ENCODE data around the gene FOSL2.

Gene FOSL2

DNA sequence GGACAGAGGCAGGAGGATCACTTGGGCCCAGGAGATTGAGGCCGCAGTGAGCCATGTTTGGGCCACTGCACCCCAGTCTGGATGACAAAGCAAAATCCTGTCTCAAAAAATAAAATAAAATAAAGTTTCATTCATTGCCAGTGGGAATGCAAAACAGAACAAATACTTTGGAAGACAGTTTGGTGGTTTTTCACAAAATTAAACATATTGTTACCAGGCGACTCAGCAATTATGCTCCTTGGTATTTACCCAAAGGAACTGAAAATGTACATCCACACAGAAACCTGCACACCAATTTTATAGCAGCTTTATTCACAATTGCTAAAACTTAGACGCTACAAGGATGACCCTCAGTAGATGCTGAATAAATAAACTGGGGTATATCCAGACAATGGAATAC, 35.8 kb downstream of the FOSL2 start:
- Histone ChIP-seq H3K4me3 (replicated peaks; ENCODE audit: insufficient read depth, low read length) (no peak overlapping the region), H3K27ac (replicated peaks) (no peak overlapping the region), H3K27me3 (ENCODE audit: insufficient read depth, poor library complexity, severe bottlenecking) (no peaks in the 10 kb centered on the region)
- no peak for DNase-seq (ENCODE audit: low read depth in 1 of 2, low spot score in 1 of 2)
- TF ChIP-seq, protein P1, sequence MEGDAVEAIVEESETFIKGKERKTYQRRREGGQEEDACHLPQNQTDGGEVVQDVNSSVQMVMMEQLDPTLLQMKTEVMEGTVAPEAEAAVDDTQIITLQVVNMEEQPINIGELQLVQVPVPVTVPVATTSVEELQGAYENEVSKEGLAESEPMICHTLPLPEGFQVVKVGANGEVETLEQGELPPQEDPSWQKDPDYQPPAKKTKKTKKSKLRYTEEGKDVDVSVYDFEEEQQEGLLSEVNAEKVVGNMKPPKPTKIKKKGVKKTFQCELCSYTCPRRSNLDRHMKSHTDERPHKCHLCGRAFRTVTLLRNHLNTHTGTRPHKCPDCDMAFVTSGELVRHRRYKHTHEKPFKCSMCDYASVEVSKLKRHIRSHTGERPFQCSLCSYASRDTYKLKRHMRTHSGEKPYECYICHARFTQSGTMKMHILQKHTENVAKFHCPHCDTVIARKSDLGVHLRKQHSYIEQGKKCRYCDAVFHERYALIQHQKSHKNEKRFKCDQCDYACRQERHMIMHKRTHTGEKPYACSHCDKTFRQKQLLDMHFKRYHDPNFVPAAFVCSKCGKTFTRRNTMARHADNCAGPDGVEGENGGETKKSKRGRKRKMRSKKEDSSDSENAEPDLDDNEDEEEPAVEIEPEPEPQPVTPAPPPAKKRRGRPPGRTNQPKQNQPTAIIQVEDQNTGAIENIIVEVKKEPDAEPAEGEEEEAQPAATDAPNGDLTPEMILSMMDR (IDR thresholded peaks at IDR 0.05; ENCODE audit: insufficient read depth, low read length), result no peak
- TF ChIP-seq SPI1 (IDR thresholded peaks at IDR 0.05; ENCODE audit: borderline replicate concordance, low read depth) (no peak), POLR2AphosphoS5 (IDR thresholded peaks at IDR 0.05; ENCODE audit: low read depth) (no peak), GABPA (IDR thresholded peaks at IDR 0.05; ENCODE audit: low read depth) (no peak)
- TF ChIP-seq, protein P2, sequence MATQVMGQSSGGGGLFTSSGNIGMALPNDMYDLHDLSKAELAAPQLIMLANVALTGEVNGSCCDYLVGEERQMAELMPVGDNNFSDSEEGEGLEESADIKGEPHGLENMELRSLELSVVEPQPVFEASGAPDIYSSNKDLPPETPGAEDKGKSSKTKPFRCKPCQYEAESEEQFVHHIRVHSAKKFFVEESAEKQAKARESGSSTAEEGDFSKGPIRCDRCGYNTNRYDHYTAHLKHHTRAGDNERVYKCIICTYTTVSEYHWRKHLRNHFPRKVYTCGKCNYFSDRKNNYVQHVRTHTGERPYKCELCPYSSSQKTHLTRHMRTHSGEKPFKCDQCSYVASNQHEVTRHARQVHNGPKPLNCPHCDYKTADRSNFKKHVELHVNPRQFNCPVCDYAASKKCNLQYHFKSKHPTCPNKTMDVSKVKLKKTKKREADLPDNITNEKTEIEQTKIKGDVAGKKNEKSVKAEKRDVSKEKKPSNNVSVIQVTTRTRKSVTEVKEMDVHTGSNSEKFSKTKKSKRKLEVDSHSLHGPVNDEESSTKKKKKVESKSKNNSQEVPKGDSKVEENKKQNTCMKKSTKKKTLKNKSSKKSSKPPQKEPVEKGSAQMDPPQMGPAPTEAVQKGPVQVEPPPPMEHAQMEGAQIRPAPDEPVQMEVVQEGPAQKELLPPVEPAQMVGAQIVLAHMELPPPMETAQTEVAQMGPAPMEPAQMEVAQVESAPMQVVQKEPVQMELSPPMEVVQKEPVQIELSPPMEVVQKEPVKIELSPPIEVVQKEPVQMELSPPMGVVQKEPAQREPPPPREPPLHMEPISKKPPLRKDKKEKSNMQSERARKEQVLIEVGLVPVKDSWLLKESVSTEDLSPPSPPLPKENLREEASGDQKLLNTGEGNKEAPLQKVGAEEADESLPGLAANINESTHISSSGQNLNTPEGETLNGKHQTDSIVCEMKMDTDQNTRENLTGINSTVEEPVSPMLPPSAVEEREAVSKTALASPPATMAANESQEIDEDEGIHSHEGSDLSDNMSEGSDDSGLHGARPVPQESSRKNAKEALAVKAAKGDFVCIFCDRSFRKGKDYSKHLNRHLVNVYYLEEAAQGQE (IDR thresholded peaks at IDR 0.05; ENCODE audit: insufficient replicate concordance, low read depth), result no peak

DNA sequence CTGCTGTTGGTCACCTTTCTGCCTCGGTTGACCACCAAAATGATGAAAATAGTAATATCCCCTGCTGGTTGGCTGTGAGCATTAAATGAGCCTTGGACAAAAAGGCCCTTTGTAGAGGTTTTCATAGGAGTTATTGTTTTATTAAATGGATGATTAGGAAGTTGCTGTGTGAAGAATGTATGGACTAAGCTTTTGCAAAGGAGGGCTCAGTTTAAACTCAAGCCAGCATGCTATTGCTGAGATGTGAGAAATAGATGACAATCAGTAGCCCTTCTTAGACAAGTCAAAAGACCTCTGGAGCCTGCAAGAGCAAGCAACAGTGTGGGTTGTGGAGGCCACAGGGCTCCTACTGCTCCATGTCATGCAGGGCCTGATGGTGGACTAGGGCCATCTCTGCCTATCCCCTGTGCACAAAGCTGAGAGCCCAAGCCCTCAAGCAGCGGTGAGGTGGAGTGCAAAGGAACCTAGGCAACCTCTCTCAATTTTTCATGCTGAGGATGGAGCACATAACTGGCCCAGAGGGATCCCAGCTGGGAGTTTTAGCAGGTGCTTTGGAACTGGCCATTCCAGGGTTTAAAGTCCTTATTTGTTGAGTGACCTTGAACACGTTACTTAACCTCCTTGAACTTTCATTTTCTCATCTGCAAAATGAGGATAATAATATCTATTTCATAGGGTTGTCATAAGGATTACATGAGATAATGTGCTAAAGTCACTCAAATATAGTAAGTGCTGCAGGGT, 37.1 kb downstream of the FOSL2 start:
- Histone ChIP-seq H3K27ac (replicated peaks) (no peak overlapping the region), H3K4me3 (replicated peaks; ENCODE audit: insufficient read depth, low read length) (no peak overlapping the region), H3K27me3 (ENCODE audit: insufficient read depth, poor library complexity, severe bottlenecking) (no peaks in the 10 kb centered on the region)
- TF ChIP-seq, protein P2 (IDR thresholded peaks at IDR 0.05; ENCODE audit: insufficient replicate concordance, low read depth), result no peak
- TF ChIP-seq GABPA (IDR thresholded peaks at IDR 0.05; ENCODE audit: low read depth) (no peak), SPI1 (IDR thresholded peaks at IDR 0.05; ENCODE audit: borderline replicate concordance, low read depth) (no peak), POLR2AphosphoS5 (IDR thresholded peaks at IDR 0.05; ENCODE audit: low read depth) (no peak)
- TF ChIP-seq, protein P1 (IDR thresholded peaks at IDR 0.05; ENCODE audit: insufficient read depth, low read length), result no peak
- no peak for DNase-seq (ENCODE audit: low read depth in 1 of 2, low spot score in 1 of 2)

DNA sequence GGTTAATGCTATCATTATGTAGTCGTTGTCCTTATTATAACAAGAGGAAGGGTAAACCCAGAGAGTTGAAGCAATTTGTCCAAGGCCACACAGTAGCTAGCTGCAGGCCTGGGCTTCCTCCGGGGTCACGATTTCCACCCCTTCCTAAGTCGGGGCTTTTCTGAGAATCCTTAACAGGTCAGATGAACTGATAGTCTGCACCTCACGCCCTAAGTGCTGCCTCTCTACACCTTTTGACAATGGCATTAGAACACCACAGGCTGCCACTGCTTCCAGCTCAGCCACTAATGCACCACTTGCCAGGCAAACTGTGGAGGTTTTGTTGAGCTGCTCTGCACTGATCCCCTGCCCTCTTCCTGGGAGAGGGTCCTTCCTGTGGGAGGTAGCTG, 37.7 kb downstream of the FOSL2 start:
- H3K27me3 ChIP-seq (ENCODE audit: insufficient read depth, poor library complexity, severe bottlenecking), result no peaks in the 10 kb centered on the region
- no peak for DNase-seq (ENCODE audit: low read depth in 1 of 2, low spot score in 1 of 2)
- no peak overlapping the region for H3K27ac ChIP-seq (replicated peaks)
- TF ChIP-seq, protein P1 (IDR thresholded peaks at IDR 0.05; ENCODE audit: insufficient read depth, low read length), result no peak
- TF ChIP-seq POLR2AphosphoS5 (IDR thresholded peaks at IDR 0.05; ENCODE audit: low read depth) (no peak), GABPA (IDR thresholded peaks at IDR 0.05; ENCODE audit: low read depth) (no peak), SPI1 (IDR thresholded peaks at IDR 0.05; ENCODE audit: borderline replicate concordance, low read depth) (no peak)
- TF ChIP-seq, protein P2 (IDR thresholded peaks at IDR 0.05; ENCODE audit: insufficient replicate concordance, low read depth), result no peak
- H3K4me3 ChIP-seq (replicated peaks; ENCODE audit: insufficient read depth, low read length), result no peak overlapping the region

All from HL-60 (cell line).